ENCODE data around the gene KDM1A. TPM values are rescaled to one million over a fixed set of nuclear protein-coding genes. Genes with fewer than 3 reads are reported as not detected.

KDM1A gene
- 27.4 TPM for total RNA-seq
- long read RNA-seq, transcript KDM1A-201 (19 exons, 3,033 nt), result major isoform, 71 of 221 reads
- long read RNA-seq, partial matches to known transcripts, result 9 of 221 reads
- long read RNA-seq, other reads (novel, unspliced or antisense), result 139 of 221 reads

- H3K4me3 ChIP-seq, result peak within 1 kb of the TSS; percentile 99
- no peaks in the 10 kb centered on the region for H3K27me3 ChIP-seq (ENCODE audit: low read depth)
- peaks cover 16% of the 10 kb centered on the region for H3K9me3 ChIP-seq (replicated peaks)
- intact Hi-C loops (cut with micrococcal nuclease), result no loop called here
- DNase-seq, result peak; percentile 99
- H3K36me3 ChIP-seq, result no peaks in the 10 kb centered on the region
- H3K27ac ChIP-seq (replicated peaks), result peak within 1 kb of the TSS; percentile 90
- no peak for TF ChIP-seq CTCF (IDR thresholded peaks at IDR 0.05; ENCODE audit: borderline replicate concordance)
- peaks cover 26% of the 10 kb centered on the region for H3K4me1 ChIP-seq
Observed at GRCh38 chr1:23019094-23019862, at the start of gene KDM1A. KDM1A (plus strand) TSS chr1:23019468; CDS start chr1:23019597, 129 bp downstream.

GRCh38 chr1:22970096-22970495 lies 49.2 kb upstream of the KDM1A start:
- no peak for DNase-seq
- Histone ChIP-seq H3K4me1 (peaks cover 3% of the 10 kb centered on the region), H3K4me3 (no peak overlapping the region), H3K36me3 (no peaks in the 10 kb centered on the region), H3K27ac (replicated peaks) (no peak overlapping the region), H3K27me3 (ENCODE audit: low read depth) (peaks cover 93% of the 10 kb centered on the region), H3K9me3 (replicated peaks) (peaks cover 22% of the 10 kb centered on the region)
- TF ChIP-seq CTCF (IDR thresholded peaks at IDR 0.05; ENCODE audit: borderline replicate concordance), result no peak
- intact Hi-C loops (cut with micrococcal nuclease), result no loop called here

GRCh38 chr1:22971161-22971560 lies 48.1 kb upstream of the KDM1A start:
- H3K27me3 ChIP-seq (ENCODE audit: low read depth), result peaks cover 96% of the 10 kb centered on the region
- DNase-seq, result no peak
- intact Hi-C loops (cut with micrococcal nuclease), result no loop called here
- H3K4me3 ChIP-seq, result no peak overlapping the region
- H3K27ac ChIP-seq (replicated peaks), result no peak overlapping the region
- no peak for TF ChIP-seq CTCF (IDR thresholded peaks at IDR 0.05; ENCODE audit: borderline replicate concordance)
- no peaks in the 10 kb centered on the region for H3K36me3 ChIP-seq
- peaks cover 12% of the 10 kb centered on the region for H3K9me3 ChIP-seq (replicated peaks)
- H3K4me1 ChIP-seq, result peaks cover 3% of the 10 kb centered on the region

GRCh38 chr1:22971611-22972405 lies 47.5 kb upstream of the KDM1A start:
- no peak for DNase-seq
- peaks cover 3% of the 10 kb centered on the region for H3K4me1 ChIP-seq
- no peak overlapping the region for H3K27ac ChIP-seq (replicated peaks)
- no peaks in the 10 kb centered on the region for H3K36me3 ChIP-seq
- intact Hi-C loops (cut with micrococcal nuclease), result no loop called here
- H3K27me3 ChIP-seq (ENCODE audit: low read depth), result peaks cover 90% of the 10 kb centered on the region
- H3K4me3 ChIP-seq, result no peak overlapping the region
- TF ChIP-seq CTCF (IDR thresholded peaks at IDR 0.05; ENCODE audit: borderline replicate concordance), result no peak
- peaks cover 5% of the 10 kb centered on the region for H3K9me3 ChIP-seq (replicated peaks)

GRCh38 chr1:22972760-22973159 lies 46.5 kb upstream of the KDM1A start, which contains the start of gene LACTBL1:
LACTBL1 (minus strand) TSS chr1:22972866; CDS start chr1:22972316, 550 bp downstream.
- intact Hi-C loops (cut with micrococcal nuclease), result no loop called here

More at GRCh38 chr1:22972760-22973159, 46.5 kb upstream of the KDM1A start, which contains the start of gene LACTBL1:
- H3K27me3 ChIP-seq (ENCODE audit: low read depth), result peaks cover 84% of the 10 kb centered on the region
- H3K9me3 ChIP-seq (replicated peaks), result no peaks in the 10 kb centered on the region
- H3K36me3 ChIP-seq, result no peaks in the 10 kb centered on the region
- no peak for DNase-seq
- H3K4me1 ChIP-seq, result peaks cover 3% of the 10 kb centered on the region
- H3K27ac ChIP-seq (replicated peaks), result no peak within 1 kb of the TSS
- TF ChIP-seq CTCF (IDR thresholded peaks at IDR 0.05; ENCODE audit: borderline replicate concordance), result no peak
- no peak within 1 kb of the TSS for H3K4me3 ChIP-seq
